ENCODE measurements around the gene PACS1. TPM values are rescaled to one million over a fixed set of nuclear protein-coding genes. Genes with fewer than 3 reads are reported as not detected.
A peak's percentile ranks its signal among the peaks of the same experiment; 100 is the strongest.

PACS1 gene
- total RNA-seq, 3 donors from 2014 or later (not counting 1 experiment from before 2014, with no cell fraction given) = 176 to 204 (median 186) TPM

DNA sequence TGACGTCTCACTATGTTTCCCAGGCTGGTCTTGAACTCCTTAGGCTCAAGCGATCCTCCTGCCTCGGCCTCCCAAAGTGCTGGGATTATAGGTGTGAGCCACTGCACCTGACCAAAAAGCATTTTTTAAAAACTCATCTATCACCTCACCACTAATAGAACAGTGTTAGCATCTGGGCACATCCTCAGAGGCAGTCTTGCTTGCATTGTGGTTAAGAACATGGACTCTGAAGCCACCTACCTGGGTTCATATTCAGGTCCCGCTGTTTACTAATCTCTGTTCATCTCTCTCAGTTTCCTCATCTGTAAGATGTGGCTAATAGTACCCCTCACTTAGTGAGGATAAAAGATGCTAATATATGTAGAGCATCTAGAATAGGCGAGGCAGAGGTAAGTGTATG lies 90.6 kb downstream of the PACS1 start:
- peaks cover 3% of the 10 kb centered on the region for H3K36me3 ChIP-seq (ENCODE audit: control insufficient read depth, insufficient read depth, low read length)
- H3K27ac ChIP-seq (ENCODE audit: low read length) = no peak overlapping the region
- ATAC-seq = no peak
- no peak overlapping the region for H3K4me3 ChIP-seq (ENCODE audit: low read length)
- Mint-ChIP-seq H3K9me3 (no peaks in the 10 kb centered on the region), H3K36me3 (no peaks in the 10 kb centered on the region), H3K4me3 (no peak overlapping the region), H3K27me3 (ENCODE audit: low read depth in 2 of 2) (no peaks in the 10 kb centered on the region), H3K4me1 (peaks cover 46 to 52% of the 10 kb centered on the region in 2 donors), H3K27ac (peak overlapping the region; percentile 31 to 45)
- no peaks in the 10 kb centered on the region for H3K27me3 ChIP-seq (ENCODE audit: control insufficient read depth, insufficient read depth, low read length)
- H3K4me1 ChIP-seq (ENCODE audit: control insufficient read depth, insufficient read depth, low read length) = peaks cover 15% of the 10 kb centered on the region
- intact Hi-C loops (cut with micrococcal nuclease) = no loop called here
- WGBS (ENCODE audit: insufficient coverage) = 82% methylated on average over 5 of the region's 5 CpGs
- DNase-seq = no peak
- H3K9me3 ChIP-seq (ENCODE audit: control insufficient read depth, insufficient read depth, low read length) = no peaks in the 10 kb centered on the region
- TF ChIP-seq, protein P1, sequence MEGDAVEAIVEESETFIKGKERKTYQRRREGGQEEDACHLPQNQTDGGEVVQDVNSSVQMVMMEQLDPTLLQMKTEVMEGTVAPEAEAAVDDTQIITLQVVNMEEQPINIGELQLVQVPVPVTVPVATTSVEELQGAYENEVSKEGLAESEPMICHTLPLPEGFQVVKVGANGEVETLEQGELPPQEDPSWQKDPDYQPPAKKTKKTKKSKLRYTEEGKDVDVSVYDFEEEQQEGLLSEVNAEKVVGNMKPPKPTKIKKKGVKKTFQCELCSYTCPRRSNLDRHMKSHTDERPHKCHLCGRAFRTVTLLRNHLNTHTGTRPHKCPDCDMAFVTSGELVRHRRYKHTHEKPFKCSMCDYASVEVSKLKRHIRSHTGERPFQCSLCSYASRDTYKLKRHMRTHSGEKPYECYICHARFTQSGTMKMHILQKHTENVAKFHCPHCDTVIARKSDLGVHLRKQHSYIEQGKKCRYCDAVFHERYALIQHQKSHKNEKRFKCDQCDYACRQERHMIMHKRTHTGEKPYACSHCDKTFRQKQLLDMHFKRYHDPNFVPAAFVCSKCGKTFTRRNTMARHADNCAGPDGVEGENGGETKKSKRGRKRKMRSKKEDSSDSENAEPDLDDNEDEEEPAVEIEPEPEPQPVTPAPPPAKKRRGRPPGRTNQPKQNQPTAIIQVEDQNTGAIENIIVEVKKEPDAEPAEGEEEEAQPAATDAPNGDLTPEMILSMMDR (IDR thresholded peaks at IDR 0.05) = no peak

GRCh38 chr11:66168289-66168688 lies 98.2 kb downstream of the PACS1 start:
- H3K9me3 ChIP-seq (ENCODE audit: control insufficient read depth, insufficient read depth, low read length) = no peaks in the 10 kb centered on the region
- H3K27me3 Mint-ChIP-seq (ENCODE audit: low read depth in 2 of 2) = no peaks in the 10 kb centered on the region
- no peaks in the 10 kb centered on the region for H3K36me3 Mint-ChIP-seq
- H3K9me3 Mint-ChIP-seq = no peaks in the 10 kb centered on the region
- ATAC-seq = no peak
- TF ChIP-seq, protein P1 (IDR thresholded peaks at IDR 0.05) = no peak
- H3K4me3 ChIP-seq (ENCODE audit: low read length) = no peak overlapping the region
- DNase-seq = no peak
- no peak overlapping the region for H3K27ac ChIP-seq (ENCODE audit: low read length)
- H3K4me1 ChIP-seq (ENCODE audit: control insufficient read depth, insufficient read depth, low read length) = no peaks in the 10 kb centered on the region
- no peak overlapping the region for H3K27ac Mint-ChIP-seq
- H3K4me1 Mint-ChIP-seq = peaks cover 40 to 54% of the 10 kb centered on the region in 2 donors
- intact Hi-C loops (cut with micrococcal nuclease) = no loop called here
- no peak overlapping the region for H3K4me3 Mint-ChIP-seq
- 97% methylated on average over 7 of the region's 7 CpGs for WGBS (ENCODE audit: insufficient coverage)
- no peaks in the 10 kb centered on the region for H3K27me3 ChIP-seq (ENCODE audit: control insufficient read depth, insufficient read depth, low read length)
- H3K36me3 ChIP-seq (ENCODE audit: control insufficient read depth, insufficient read depth, low read length) = peaks cover 3% of the 10 kb centered on the region

DNA sequence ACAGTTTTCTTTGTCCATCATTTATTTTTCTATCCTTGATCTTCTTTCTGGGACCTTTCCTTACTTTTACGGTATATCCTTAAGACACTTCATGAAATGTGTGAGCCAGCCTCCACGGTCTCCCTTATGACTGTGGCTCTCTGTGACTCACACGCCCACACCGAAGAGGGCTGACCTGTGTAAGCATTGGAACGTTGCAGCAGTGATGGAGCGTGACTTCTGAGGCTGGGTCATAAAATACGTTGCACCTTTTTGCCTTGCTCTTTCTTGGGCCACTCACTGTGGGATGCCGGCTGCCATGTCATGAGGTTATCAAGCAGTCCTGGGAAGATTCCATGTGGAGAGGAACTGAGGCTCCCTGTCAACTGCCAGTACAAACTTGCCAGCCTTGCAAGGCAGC lies 102.1 kb downstream of the PACS1 start:
- no peak for ATAC-seq
- H3K4me1 Mint-ChIP-seq = peaks cover 26 to 34% of the 10 kb centered on the region in 2 donors
- H3K27ac Mint-ChIP-seq = peak overlapping the region in 1 of 2 donors; percentile 53

DNA sequence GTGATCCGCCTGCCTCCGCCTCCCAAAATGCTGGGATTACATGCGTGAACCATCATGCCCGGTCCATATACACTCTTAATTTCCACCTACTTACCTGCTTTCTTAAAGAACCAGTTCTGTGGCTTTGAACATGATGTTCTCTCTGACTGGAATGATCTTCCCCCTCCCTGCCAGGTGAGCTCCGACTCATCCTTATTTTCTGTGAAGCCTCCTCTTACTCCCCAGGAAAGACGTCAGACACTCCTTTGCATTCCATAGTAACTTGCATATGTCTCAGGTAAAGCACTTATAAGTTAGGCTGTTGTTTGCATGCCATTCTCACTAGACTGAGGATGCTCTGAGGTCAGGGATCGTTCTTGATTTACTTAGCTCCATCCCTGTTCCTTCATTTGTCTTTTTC lies 106.6 kb downstream of the PACS1 start:
- H3K27me3 Mint-ChIP-seq (ENCODE audit: low read depth in 2 of 2) = no peaks in the 10 kb centered on the region
- no peaks in the 10 kb centered on the region for H3K9me3 Mint-ChIP-seq
- Histone ChIP-seq H3K36me3 (ENCODE audit: control insufficient read depth, insufficient read depth, low read length) (no peaks in the 10 kb centered on the region), H3K27ac (ENCODE audit: low read length) (no peak overlapping the region), H3K4me3 (ENCODE audit: low read length) (no peak overlapping the region), H3K4me1 (ENCODE audit: control insufficient read depth, insufficient read depth, low read length) (no peaks in the 10 kb centered on the region), H3K9me3 (ENCODE audit: control insufficient read depth, insufficient read depth, low read length) (no peaks in the 10 kb centered on the region), H3K27me3 (ENCODE audit: control insufficient read depth, insufficient read depth, low read length) (no peaks in the 10 kb centered on the region)
- no peak for ATAC-seq
- no peak overlapping the region for H3K27ac Mint-ChIP-seq
- WGBS (ENCODE audit: insufficient coverage) = 98% methylated on average over 7 of the region's 7 CpGs
- no peak for DNase-seq
- peaks cover 27 to 29% of the 10 kb centered on the region in 2 donors for H3K4me1 Mint-ChIP-seq
- no peak overlapping the region for H3K4me3 Mint-ChIP-seq
- TF ChIP-seq, protein P1 (IDR thresholded peaks at IDR 0.05) = no peak
- intact Hi-C loops (cut with micrococcal nuclease) = no loop called here
- no peaks in the 10 kb centered on the region for H3K36me3 Mint-ChIP-seq

More for the DNA sequence above, 102.1 kb downstream of the PACS1 start:
- Histone ChIP-seq H3K4me3 (ENCODE audit: low read length) (no peak overlapping the region), H3K4me1 (ENCODE audit: control insufficient read depth, insufficient read depth, low read length) (no peaks in the 10 kb centered on the region), H3K36me3 (ENCODE audit: control insufficient read depth, insufficient read depth, low read length) (no peaks in the 10 kb centered on the region), H3K9me3 (ENCODE audit: control insufficient read depth, insufficient read depth, low read length) (no peaks in the 10 kb centered on the region), H3K27me3 (ENCODE audit: control insufficient read depth, insufficient read depth, low read length) (no peaks in the 10 kb centered on the region), H3K27ac (ENCODE audit: low read length) (no peak overlapping the region)
- no peaks in the 10 kb centered on the region for H3K9me3 Mint-ChIP-seq
- no peak for DNase-seq
- TF ChIP-seq, protein P1 (IDR thresholded peaks at IDR 0.05) = no peak
- H3K4me3 Mint-ChIP-seq = no peak overlapping the region
- intact Hi-C loops (cut with micrococcal nuclease) = no loop called here
- 91% methylated on average over 8 of the region's 8 CpGs for WGBS (ENCODE audit: insufficient coverage)
- no peaks in the 10 kb centered on the region for H3K27me3 Mint-ChIP-seq (ENCODE audit: low read depth in 2 of 2)
- H3K36me3 Mint-ChIP-seq = no peaks in the 10 kb centered on the region
